Fibroblast of the aortic adventitia (primary cell): ENCODE results near the gene PREX1. TPM values are rescaled to one million over a fixed set of nuclear protein-coding genes. Genes with fewer than 3 reads are reported as not detected.

Source experiments
- DNase-seq: peaks from one replicate; pipeline ENCODE4 v3.0.0-alpha.2; 2010; ENCODE audit warnings: low read depth
- H3K4me3 ChIP-seq: 2 replicates; pipeline ENCODE4 v1.5.1; 2011; ENCODE audit warnings: low read depth, mild to moderate bottlenecking, control low read depth, low read length, moderate library complexity
- CTCF ChIP-seq: IDR thresholded peaks from 2 replicates; pipeline ENCODE4 v1.5.1; 2011; ENCODE audit warnings: mild to moderate bottlenecking, low read length, control low read depth, inconsistent platforms; ENCODE audit not compliant: insufficient read depth
- total RNA-seq: library from RNA; depleted of rRNA; stranded (reverse); fragments of >200 nt; gene quantifications from 2 replicates; pipeline ENCODE4 v1.2.3, GENCODE V29; 2012; ENCODE audit warnings: low replicate concordance

Gene PREX1
- total RNA-seq, 1 donor, result 13.0 TPM

GRCh38 chr20:48635361-48635760, 192.4 kb downstream of the PREX1 start:
- H3K4me3 ChIP-seq, result no peak overlapping the region
- TF ChIP-seq CTCF, result no peak
- no peak for DNase-seq

GRCh38 chr20:48634641-48635040, 193.2 kb downstream of the PREX1 start:
- H3K4me3 ChIP-seq, result no peak overlapping the region
- TF ChIP-seq CTCF, result no peak
- no peak for DNase-seq

GRCh38 chr20:48633620-48634257, 194.1 kb downstream of the PREX1 start:
- H3K4me3 ChIP-seq, result no peak overlapping the region
- DNase-seq, result no peak
- no peak for TF ChIP-seq CTCF

GRCh38 chr20:48632825-48633619, 194.8 kb downstream of the PREX1 start:
- no peak for TF ChIP-seq CTCF
- H3K4me3 ChIP-seq, result no peak overlapping the region
- DNase-seq, result no peak

- no peak overlapping the region for H3K4me3 ChIP-seq
- DNase-seq, result no peak
- TF ChIP-seq CTCF, result no peak
These were observed 195.6 kb downstream of the PREX1 start for GRCh38 chr20:48632017-48632824.

GRCh38 chr20:48631114-48632016, 196.4 kb downstream of the PREX1 start:
- no peak for TF ChIP-seq CTCF
- no peak for DNase-seq
- no peak overlapping the region for H3K4me3 ChIP-seq
